SU-DHL-6 (cell line): ENCODE data around the gene SLC9A9.

Experiments
- H2AFZ ChIP-seq: fragments of 200-600 bp; sonication (generic); 2 replicates; pipeline ENCODE4 v1.6.1; 2014; ENCODE audit warnings: low read depth, mild to moderate bottlenecking, moderate library complexity, mixed read lengths, antibody characterized with exemption, low read length; ENCODE audit not compliant: severe bottlenecking
- H3F3A ChIP-seq: fragments of 200-600 bp; shearing (Covaris generic); 2 replicates; pipeline ENCODE4 v1.6.0; 2016; ENCODE audit warnings: antibody characterized with exemption, mild to moderate bottlenecking; ENCODE audit not compliant: insufficient read depth
- H3K27ac ChIP-seq: fragments of 200-600 bp; sonication (generic); 2 replicates; pipeline ENCODE4 v1.5.1; 2016; ENCODE audit warnings: low read depth, mild to moderate bottlenecking, low read length, moderate library complexity, mixed read lengths
- H3K27me3 ChIP-seq: fragments of 200-600 bp; sonication (generic), shearing (Covaris generic); 2 replicates; pipeline ENCODE4 v1.6.0; 2014; ENCODE audit warnings: mild to moderate bottlenecking, low read length
- H3K36me3 ChIP-seq: fragments of 200-600 bp; sonication (generic); 2 replicates; pipeline ENCODE4 v1.6.1; 2014; ENCODE audit warnings: mild to moderate bottlenecking, low read length, mixed read lengths
- H3K4me2 ChIP-seq: fragments of 300-600, 200-600 bp; shearing (Covaris generic), sonication (generic); 2 replicates; pipeline ENCODE4 v1.6.0; 2014; ENCODE audit warnings: low read length, low read depth, mild to moderate bottlenecking; ENCODE audit not compliant: poor library complexity, severe bottlenecking
- H3K4me3 ChIP-seq: fragments of 200-600 bp; sonication (generic); 2 replicates; pipeline ENCODE4 v1.5.1; 2014; ENCODE audit warnings: antibody characterized with exemption, low read length, mild to moderate bottlenecking, mixed read lengths; ENCODE audit not compliant: insufficient read depth, poor library complexity, severe bottlenecking
- H3K79me2 ChIP-seq: fragments of 200-600 bp; sonication (generic); 2 replicates; pipeline ENCODE4 v1.6.1; 2014; ENCODE audit warnings: mild to moderate bottlenecking, low read length, moderate library complexity; ENCODE audit not compliant: insufficient read depth
- H3K9ac ChIP-seq: fragments of 200-600 bp; sonication (generic); 2 replicates; pipeline ENCODE4 v1.7.0; 2014; ENCODE audit warnings: mild to moderate bottlenecking, low read length
- H3K9me2 ChIP-seq: fragments of 200-600 bp; sonication (generic); replicated peaks from 2 replicates; pipeline ENCODE4 v1.6.1; 2014; ENCODE audit warnings: low read length; ENCODE audit not compliant: insufficient read depth
- H3K9me3 ChIP-seq: fragments of 200-600 bp; sonication (generic); 2 replicates; pipeline ENCODE4 v1.6.1; 2014; ENCODE audit warnings: low read length, mixed read lengths; ENCODE audit not compliant: insufficient read depth
- H4K20me1 ChIP-seq: fragments of 200-600 bp; sonication (generic); 2 replicates; pipeline ENCODE4 v1.6.1; 2014; ENCODE audit warnings: low read depth, mild to moderate bottlenecking, antibody characterized with exemption, low read length, moderate library complexity, mixed read lengths
- EZH2phosphoT487 ChIP-seq: fragments of 200-600 bp; sonication (generic), shearing (Covaris generic); conservative IDR thresholded peaks from 2 replicates; pipeline ENCODE4 v1.6.1; 2018; ENCODE audit warnings: mild to moderate bottlenecking, antibody characterized with exemption, low read length, moderate library complexity, mixed read lengths
- TF ChIP-seq, protein P1 (sequence below): fragments of 200-600 bp; sonication (generic); IDR thresholded peaks from one replicate; pipeline ENCODE4 v1.5.1; 2017; ENCODE audit warnings: antibody characterized with exemption, mild to moderate bottlenecking, low read length, moderate library complexity; ENCODE audit not compliant: insufficient read depth, poor library complexity, severe bottlenecking

SLC9A9 gene

DNA sequence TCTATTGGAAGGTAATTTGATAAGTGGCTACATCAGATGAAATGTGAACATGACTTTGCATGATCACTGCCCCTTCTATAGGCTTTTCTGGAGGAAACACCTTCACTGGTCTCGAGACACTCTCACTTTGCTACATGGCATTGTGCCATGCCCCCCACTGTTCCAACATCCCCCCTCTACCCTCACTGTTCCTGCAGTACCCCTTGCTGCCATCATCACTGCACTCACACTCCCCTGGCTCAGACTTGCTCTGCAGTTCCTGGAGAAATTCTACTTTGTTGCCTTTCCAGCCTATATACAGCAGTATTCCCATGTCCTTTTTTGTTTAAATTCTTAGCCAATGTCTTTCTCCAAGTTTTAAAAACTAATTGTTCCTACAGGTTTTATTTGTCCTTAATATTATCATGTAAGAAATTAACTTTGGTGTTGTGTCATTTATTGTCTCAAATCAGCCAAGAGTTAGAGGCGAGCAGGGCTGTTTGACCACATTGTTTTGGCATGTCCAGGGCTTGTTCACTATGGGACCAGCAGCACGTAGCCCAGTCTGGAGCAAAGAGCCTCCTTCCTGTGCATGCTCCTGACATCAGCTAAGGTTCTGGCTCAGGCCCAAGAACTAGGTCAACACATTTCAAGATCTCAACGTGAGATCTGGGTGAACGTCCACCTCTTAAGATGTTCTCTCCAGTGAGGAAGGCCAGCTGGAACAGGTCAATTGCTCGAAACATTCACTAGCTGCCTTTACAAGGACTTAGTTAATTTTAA is 246.4 kb downstream of the SLC9A9 start:
- no peaks in the 10 kb centered on the region for H3K9me2 ChIP-seq
- H3K27me3 ChIP-seq, result no peaks in the 10 kb centered on the region; the same call in 1 of the 2 replicates
- no peaks in the 10 kb centered on the region for H3K79me2 ChIP-seq
- no peak overlapping the region for H3K4me2 ChIP-seq
- H3K9ac ChIP-seq, result no peak overlapping the region
- H3F3A ChIP-seq, result no peaks in the 10 kb centered on the region
- no peak overlapping the region for H3K4me3 ChIP-seq
- H4K20me1 ChIP-seq, result no peaks in the 10 kb centered on the region
- H3K36me3 ChIP-seq, result no peaks in the 10 kb centered on the region
- H2AFZ ChIP-seq, result no peak overlapping the region
- TF ChIP-seq, protein P1, sequence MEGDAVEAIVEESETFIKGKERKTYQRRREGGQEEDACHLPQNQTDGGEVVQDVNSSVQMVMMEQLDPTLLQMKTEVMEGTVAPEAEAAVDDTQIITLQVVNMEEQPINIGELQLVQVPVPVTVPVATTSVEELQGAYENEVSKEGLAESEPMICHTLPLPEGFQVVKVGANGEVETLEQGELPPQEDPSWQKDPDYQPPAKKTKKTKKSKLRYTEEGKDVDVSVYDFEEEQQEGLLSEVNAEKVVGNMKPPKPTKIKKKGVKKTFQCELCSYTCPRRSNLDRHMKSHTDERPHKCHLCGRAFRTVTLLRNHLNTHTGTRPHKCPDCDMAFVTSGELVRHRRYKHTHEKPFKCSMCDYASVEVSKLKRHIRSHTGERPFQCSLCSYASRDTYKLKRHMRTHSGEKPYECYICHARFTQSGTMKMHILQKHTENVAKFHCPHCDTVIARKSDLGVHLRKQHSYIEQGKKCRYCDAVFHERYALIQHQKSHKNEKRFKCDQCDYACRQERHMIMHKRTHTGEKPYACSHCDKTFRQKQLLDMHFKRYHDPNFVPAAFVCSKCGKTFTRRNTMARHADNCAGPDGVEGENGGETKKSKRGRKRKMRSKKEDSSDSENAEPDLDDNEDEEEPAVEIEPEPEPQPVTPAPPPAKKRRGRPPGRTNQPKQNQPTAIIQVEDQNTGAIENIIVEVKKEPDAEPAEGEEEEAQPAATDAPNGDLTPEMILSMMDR, result no peak
- no peak for TF ChIP-seq EZH2phosphoT487
- no peaks in the 10 kb centered on the region for H3K9me3 ChIP-seq
- no peak overlapping the region for H3K27ac ChIP-seq

DNA sequence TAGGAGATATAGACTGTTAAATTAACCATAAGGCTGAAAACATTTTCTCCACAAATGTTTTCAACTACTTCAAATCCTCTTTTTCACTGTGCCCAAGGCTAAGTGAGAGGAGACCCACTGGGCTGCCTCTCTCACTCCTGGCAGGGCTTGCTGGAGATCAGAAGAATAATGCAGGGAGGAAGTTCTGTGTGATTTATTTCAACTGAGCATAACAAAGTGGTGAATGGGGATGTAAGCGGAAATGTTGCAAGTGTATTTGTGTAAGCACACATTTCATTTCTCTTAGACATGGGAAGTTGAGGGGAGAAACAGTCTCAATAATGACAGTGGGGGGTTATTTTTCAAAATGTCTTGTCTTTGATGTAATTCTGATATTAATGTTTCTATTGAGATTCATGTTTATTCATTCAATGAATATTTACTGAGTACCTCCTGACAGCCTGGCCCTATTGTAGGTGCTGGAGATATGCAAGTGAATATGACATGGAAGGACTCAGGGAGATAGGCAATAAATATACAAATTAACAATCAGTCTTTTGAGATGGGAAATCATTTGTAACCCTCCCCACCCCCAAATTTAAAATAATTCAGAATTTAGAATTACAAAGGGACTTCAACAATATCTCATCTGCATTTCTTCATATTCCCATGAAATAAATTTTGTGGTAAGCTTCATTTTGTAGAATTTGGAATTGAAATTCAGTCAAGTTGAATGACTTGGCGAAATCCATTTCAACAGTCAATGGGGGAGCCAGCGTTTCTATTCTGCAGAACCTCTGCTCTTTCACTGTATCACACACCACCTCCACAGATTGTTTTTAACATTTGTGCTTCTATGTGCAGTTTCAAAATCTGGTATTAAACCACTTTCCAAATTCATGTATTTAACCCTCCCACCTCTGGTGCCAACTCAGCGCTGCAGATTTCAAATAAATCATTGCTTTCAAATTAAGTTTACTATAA is 247.2 kb downstream of the SLC9A9 start:
- no peaks in the 10 kb centered on the region for H3K9me2 ChIP-seq
- H3K27ac ChIP-seq, result no peak overlapping the region
- H3K27me3 ChIP-seq, result no peaks in the 10 kb centered on the region; the same call in 1 of the 2 replicates
- no peaks in the 10 kb centered on the region for H3K79me2 ChIP-seq
- no peaks in the 10 kb centered on the region for H3F3A ChIP-seq
- H2AFZ ChIP-seq, result no peak overlapping the region
- TF ChIP-seq, protein P1, result no peak
- no peak for TF ChIP-seq EZH2phosphoT487
- H3K4me2 ChIP-seq, result no peak overlapping the region
- H3K36me3 ChIP-seq, result no peaks in the 10 kb centered on the region
- no peaks in the 10 kb centered on the region for H3K9me3 ChIP-seq
- H4K20me1 ChIP-seq, result no peaks in the 10 kb centered on the region
- no peak overlapping the region for H3K4me3 ChIP-seq
- no peak overlapping the region for H3K9ac ChIP-seq

DNA sequence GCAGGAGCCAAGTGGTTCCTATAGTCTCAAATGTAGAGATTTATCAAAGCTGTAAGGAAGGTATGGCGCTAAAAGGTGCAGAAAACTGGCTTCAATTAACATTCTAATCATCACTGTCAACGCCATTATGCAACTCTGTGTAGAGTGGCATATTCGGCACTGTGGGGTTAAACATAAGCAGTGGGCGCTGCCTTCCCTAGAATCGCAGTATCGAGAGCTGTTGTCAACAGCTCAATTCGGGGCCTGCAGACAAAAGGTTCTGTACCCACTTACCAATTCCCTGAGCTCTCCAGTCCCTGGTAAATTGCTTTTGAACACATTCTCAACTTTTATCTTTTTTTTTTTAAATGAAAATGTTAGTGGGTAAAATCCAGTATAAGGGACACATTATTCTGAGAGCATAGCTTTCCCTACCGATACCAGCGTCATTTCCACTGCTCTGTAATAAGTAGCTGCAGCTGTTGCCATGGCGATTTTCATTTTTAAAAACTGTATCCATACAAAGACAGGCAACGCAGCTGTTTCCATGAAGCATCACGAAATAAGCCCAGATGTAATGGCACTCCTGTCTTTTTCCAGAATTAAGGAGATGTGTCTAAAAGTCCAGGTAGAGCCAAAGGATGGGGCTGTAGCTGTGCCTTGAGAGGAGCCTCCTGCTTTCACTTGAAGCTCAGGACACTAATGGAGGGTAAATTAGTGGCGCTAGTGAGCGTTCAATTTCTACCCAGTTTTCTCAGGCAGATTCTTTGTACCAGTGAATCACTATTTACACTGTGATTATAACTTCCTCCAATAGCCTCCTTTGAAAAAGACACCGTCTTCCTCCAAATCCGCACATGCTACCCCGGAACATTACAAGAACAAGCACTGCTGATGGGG is 250.3 kb downstream of the SLC9A9 start:
- Histone ChIP-seq H3F3A (no peaks in the 10 kb centered on the region), H2AFZ (no peak overlapping the region), H3K4me3 (no peak overlapping the region), H3K9me3 (no peaks in the 10 kb centered on the region), H3K36me3 (no peaks in the 10 kb centered on the region), H4K20me1 (no peaks in the 10 kb centered on the region), H3K27me3 (no peaks in the 10 kb centered on the region; the same call in 1 of the 2 replicates), H3K9ac (no peak overlapping the region), H3K4me2 (no peak overlapping the region), H3K27ac (no peak overlapping the region), H3K79me2 (no peaks in the 10 kb centered on the region), H3K9me2 (no peaks in the 10 kb centered on the region)
- no peak for TF ChIP-seq EZH2phosphoT487
- TF ChIP-seq, protein P1, result no peak
